GM12878 (cell line): ENCODE data around the gene PRKCE.

Source experiments
- CHD2 ChIP-seq: IDR thresholded peaks from 2 replicates; pipeline ENCODE4 v1.6.1; 2011; ENCODE audit warnings: low read depth, low read length, improper control_type of control experiment, borderline replicate concordance
- EGR1 ChIP-seq, 2 experiments: IDR thresholded peaks; 1 replicate in 1 of 2; 2 replicates in 1 of 2; pipeline ENCODE4 v1.6.1; 2011 to 2012; ENCODE audit warnings: low read depth in 2 of 2, low read length in 2 of 2, borderline replicate concordance in 1 of 2, mild to moderate bottlenecking in 1 of 2, moderate library complexity in 1 of 2
- POLR2A ChIP-seq: IDR thresholded peaks from 2 replicates; pipeline ENCODE4 v1.6.1; 2011; ENCODE audit warnings: low read depth, mild to moderate bottlenecking, low read length
- TAF1 ChIP-seq: IDR thresholded peaks from 2 replicates; pipeline ENCODE4 v1.6.1; 2011; ENCODE audit warnings: mild to moderate bottlenecking, low read depth, low read length, borderline replicate concordance
- TCF7 ChIP-seq: IDR thresholded peaks from 2 replicates; pipeline ENCODE4 v1.6.1; 2014; ENCODE audit warnings: antibody characterized with exemption, borderline replicate concordance
- TF ChIP-seq, protein P1 (sequence below): IDR thresholded peaks from 2 replicates; pipeline ENCODE4 v1.6.1; 2012; ENCODE audit warnings: low read depth, low read length, improper control_type of control experiment
- TF ChIP-seq, protein P2 (sequence below), 3 experiments: IDR thresholded peaks in 2 of 3; conservative IDR thresholded peaks in 1 of 3; 2 replicates each; pipeline ENCODE4 v1.5.1; 2011; ENCODE audit warnings: low read depth in 3 of 3, low read length in 3 of 3, mild to moderate bottlenecking in 3 of 3, control low read depth in 2 of 3, moderate library complexity in 2 of 3, inconsistent platforms in 1 of 3, mixed read lengths in 1 of 3; ENCODE audit not compliant: control insufficient read depth in 2 of 3, insufficient read depth in 1 of 3; ENCODE audit errors: extremely low read depth in 1 of 3

DNA sequence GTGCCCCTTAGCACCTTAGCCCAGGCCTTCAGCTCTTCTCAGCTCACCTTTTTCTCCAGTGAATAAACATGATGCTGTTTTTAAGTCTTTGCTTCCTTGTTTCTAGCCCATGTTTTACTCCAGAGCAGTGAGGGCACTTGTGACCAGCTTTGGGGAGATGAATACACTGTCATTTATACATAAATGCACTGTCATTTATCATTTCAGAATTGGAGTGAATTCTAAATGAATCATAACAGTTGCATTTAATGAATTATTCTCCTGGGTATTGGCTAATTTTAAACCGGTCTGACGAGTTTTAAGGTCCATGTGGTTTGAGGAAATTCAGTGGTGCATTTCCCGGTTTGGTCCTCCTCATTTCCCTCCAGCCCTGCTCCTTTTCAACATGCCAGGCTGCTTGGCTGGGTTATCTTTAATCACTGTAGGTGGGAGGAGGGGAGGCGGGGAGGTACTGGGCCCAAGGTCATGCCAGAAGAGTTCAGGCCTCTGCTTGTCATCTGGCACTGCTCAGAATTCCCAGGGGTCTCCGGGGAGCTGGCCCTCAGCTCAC, 23.9 kb downstream of the PRKCE start:
- TF ChIP-seq, protein P1, sequence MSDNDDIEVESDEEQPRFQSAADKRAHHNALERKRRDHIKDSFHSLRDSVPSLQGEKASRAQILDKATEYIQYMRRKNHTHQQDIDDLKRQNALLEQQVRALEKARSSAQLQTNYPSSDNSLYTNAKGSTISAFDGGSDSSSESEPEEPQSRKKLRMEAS: no peak
- TF ChIP-seq, protein P2, sequence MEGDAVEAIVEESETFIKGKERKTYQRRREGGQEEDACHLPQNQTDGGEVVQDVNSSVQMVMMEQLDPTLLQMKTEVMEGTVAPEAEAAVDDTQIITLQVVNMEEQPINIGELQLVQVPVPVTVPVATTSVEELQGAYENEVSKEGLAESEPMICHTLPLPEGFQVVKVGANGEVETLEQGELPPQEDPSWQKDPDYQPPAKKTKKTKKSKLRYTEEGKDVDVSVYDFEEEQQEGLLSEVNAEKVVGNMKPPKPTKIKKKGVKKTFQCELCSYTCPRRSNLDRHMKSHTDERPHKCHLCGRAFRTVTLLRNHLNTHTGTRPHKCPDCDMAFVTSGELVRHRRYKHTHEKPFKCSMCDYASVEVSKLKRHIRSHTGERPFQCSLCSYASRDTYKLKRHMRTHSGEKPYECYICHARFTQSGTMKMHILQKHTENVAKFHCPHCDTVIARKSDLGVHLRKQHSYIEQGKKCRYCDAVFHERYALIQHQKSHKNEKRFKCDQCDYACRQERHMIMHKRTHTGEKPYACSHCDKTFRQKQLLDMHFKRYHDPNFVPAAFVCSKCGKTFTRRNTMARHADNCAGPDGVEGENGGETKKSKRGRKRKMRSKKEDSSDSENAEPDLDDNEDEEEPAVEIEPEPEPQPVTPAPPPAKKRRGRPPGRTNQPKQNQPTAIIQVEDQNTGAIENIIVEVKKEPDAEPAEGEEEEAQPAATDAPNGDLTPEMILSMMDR (IDR thresholded peaks at IDR 0.05 in 2 of 3, conservative IDR thresholded peaks at IDR 0.05 in 1 of 3; ENCODE audit: control insufficient read depth in 2 of 3, extremely low read depth in 1 of 3, insufficient read depth in 1 of 3, low read depth in 3 of 3, low read length in 3 of 3): no peak
- no peak for TF ChIP-seq EGR1 (IDR thresholded peaks at IDR 0.05; ENCODE audit: borderline replicate concordance in 1 of 2, low read depth in 2 of 2, low read length in 2 of 2)
- no peak for TF ChIP-seq POLR2A
- TF ChIP-seq TAF1: no peak
- TF ChIP-seq TCF7: no peak
- no peak for TF ChIP-seq CHD2
